Type B pancreatic cell (in vitro differentiated cells): ENCODE measurements around the gene FNDC8. TPM values are rescaled to one million over a fixed set of nuclear protein-coding genes. Genes with fewer than 3 reads are reported as not detected.

ENCODE experiments used
- DNase-seq: peaks from one replicate; pipeline ENCODE4 v3.0.0; 2021; ENCODE audit warnings: mixed read lengths; ENCODE audit not compliant: unreplicated experiment; ENCODE audit errors: extremely low spot score
- H3K27ac Mint-ChIP-seq: 2 replicates; pipeline ENCODE4 v1.8.0; 2021; ENCODE audit warnings: mild to moderate bottlenecking, mixed read lengths
- H3K27me3 Mint-ChIP-seq: 2 replicates; pipeline ENCODE4 v1.8.0; 2021; ENCODE audit warnings: mixed read lengths
- H3K36me3 Mint-ChIP-seq: 2 replicates; pipeline ENCODE4 v1.8.0; 2021; ENCODE audit warnings: mixed read lengths
- H3K4me1 Mint-ChIP-seq: one replicate; pipeline ENCODE4 v1.8.0; 2021; ENCODE audit warnings: mixed read lengths; ENCODE audit not compliant: unreplicated experiment
- H3K4me3 Mint-ChIP-seq: 2 replicates; pipeline ENCODE4 v1.8.0; 2021; ENCODE audit warnings: mild to moderate bottlenecking, mixed read lengths
- H3K9me3 Mint-ChIP-seq: 2 replicates; pipeline ENCODE4 v1.8.0; 2021; ENCODE audit warnings: mixed read lengths
- CTCF ChIP-seq: fragments of 200-600 bp; sonication (generic); conservative IDR thresholded peaks from 2 replicates; pipeline ENCODE4 v1.5.0; 2021; ENCODE audit warnings: antibody characterized with exemption, mild to moderate bottlenecking
- total RNA-seq: library from RNA; stranded (reverse); gene quantifications from 2 replicates; pipeline ENCODE4 v1.2.1, GENCODE V29; 2021; ENCODE audit warnings: low replicate concordance

The FNDC8 gene
- total RNA-seq, 1 donor from 2014 or later, result not detected

- DNase-seq, result no peak
- H3K36me3 Mint-ChIP-seq, result peaks cover 7% of the 10 kb centered on the region
- peak overlapping the region; percentile 43 for H3K27ac Mint-ChIP-seq
- H3K4me1 Mint-ChIP-seq, result peaks cover 21% of the 10 kb centered on the region
- no peaks in the 10 kb centered on the region for H3K9me3 Mint-ChIP-seq
- peaks cover 11% of the 10 kb centered on the region for H3K27me3 Mint-ChIP-seq
- no peak for TF ChIP-seq CTCF
- H3K4me3 Mint-ChIP-seq, result no peak overlapping the region
Observed at GRCh38 chr17:35116845-35117244, 4.6 kb upstream of the FNDC8 start.

DNA sequence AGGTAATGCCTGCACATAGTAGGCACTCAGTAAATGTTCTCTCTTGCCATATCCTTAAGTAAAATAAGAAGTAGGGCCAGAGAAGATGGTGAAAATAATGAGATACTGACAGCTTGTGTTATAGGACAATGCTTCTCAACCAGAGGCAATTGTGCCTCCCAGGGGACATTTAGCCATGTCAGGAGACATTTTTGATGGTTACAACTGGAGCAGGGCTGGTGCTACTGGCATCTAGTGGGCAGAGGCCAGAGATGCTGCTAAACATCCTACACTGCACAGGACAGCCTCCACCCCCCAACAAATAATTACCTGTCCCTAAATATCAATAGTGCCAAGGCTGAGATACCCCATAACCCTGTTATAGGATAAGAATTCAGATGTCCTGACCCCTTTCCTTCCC is 3.4 kb upstream of the FNDC8 start:
- peaks cover 7% of the 10 kb centered on the region for H3K36me3 Mint-ChIP-seq
- H3K4me3 Mint-ChIP-seq, result peak overlapping the region; percentile 66
- H3K27ac Mint-ChIP-seq, result no peak overlapping the region
- peaks cover 16% of the 10 kb centered on the region for H3K27me3 Mint-ChIP-seq
- no peak for DNase-seq
- peaks cover 21% of the 10 kb centered on the region for H3K4me1 Mint-ChIP-seq
- TF ChIP-seq CTCF, result no peak
- H3K9me3 Mint-ChIP-seq, result no peaks in the 10 kb centered on the region

DNA sequence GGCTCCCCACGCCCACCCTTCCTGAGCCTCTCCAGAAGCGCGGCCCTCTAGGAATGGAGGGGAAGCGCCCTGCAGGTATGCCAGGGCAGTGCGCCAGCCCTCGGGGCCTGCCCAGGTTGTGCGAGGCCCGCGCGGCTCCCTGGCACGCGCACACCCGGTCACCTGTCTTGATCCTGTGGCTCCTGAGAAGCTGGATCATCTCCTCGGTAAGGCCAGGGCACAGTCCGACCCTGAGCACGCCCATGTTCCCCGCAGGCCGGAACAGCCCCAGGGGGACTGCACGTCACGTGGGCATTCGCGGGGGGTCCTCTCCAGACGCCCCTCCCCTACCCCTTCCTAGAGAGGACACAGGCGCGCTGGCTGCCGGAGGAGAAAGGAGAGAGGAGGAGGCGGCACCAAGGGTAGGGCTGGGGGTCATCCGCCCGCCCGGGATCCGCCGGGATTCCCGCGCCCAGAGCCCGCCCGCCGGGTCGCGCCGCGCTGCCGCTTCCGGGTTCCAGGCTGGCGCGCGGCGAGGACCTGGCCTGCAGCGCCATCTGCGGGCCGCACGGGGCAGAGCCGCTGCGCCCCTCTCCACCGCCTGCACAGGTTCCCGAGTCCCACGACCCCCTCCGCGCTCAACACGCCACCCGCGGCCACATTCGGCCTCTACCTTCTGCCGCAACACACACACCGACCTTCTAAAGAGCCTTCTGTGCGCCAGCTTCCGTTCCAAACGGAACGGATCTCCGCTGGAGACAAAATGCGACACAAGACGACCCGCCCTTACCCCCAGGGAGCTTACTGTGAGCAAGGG is 1.8 kb upstream of the FNDC8 start, which contains the start of gene RAD51D:
RAD51D (minus strand) TSS at position 491 of the 796 bp plus-strand sequence; CDS start at position 244, 247 bp downstream.
- Mint-ChIP-seq H3K27ac (peak within 1 kb of the TSS; percentile 83), H3K4me3 (peak within 1 kb of the TSS; percentile 96), H3K36me3 (peaks cover 7% of the 10 kb centered on the region), H3K9me3 (no peaks in the 10 kb centered on the region), H3K27me3 (peaks cover 16% of the 10 kb centered on the region), H3K4me1 (peaks cover 21% of the 10 kb centered on the region)
- TF ChIP-seq CTCF, result peak; percentile 98
- peak; percentile 88 for DNase-seq

DNA sequence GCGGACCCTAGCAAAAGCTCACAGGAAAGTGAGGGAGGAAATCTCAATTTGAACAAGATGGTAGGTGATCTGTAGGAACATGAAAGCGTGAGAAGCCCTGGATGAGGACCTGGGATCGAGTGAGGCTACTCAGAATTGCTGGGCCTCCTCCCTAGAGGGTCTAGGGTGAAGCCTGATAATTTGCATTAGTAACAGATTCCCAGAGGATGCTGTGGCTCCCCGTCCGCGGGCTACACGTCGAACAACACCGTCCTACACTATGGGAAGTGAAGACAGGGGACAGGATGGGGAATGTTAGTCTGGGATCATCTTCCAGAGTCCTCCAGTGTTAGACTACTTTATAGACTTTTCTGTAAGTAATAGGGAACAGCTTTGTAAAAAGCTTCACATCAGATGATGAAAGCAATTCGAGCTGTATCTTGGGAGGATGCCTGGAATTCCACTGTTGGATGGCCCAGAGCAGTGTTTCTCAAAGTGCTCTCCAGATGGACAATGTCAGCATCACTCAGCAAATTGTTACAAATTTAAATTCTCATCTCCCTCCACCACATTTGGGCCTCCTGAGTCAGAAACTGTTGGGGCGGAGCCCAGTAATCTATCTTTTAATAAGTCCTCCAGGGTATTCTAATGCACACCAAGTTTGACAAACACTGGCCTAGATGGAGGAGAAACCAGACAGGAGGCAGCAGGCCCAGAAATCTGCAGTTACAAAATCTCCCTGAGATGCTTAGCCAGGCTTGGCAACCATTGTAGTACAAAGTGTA is 6.5 kb downstream of the FNDC8 start:
- DNase-seq, result no peak
- Mint-ChIP-seq H3K36me3 (no peaks in the 10 kb centered on the region), H3K9me3 (no peaks in the 10 kb centered on the region), H3K4me3 (no peak overlapping the region), H3K27me3 (no peaks in the 10 kb centered on the region), H3K27ac (no peak overlapping the region), H3K4me1 (no peaks in the 10 kb centered on the region)
- no peak for TF ChIP-seq CTCF

DNA sequence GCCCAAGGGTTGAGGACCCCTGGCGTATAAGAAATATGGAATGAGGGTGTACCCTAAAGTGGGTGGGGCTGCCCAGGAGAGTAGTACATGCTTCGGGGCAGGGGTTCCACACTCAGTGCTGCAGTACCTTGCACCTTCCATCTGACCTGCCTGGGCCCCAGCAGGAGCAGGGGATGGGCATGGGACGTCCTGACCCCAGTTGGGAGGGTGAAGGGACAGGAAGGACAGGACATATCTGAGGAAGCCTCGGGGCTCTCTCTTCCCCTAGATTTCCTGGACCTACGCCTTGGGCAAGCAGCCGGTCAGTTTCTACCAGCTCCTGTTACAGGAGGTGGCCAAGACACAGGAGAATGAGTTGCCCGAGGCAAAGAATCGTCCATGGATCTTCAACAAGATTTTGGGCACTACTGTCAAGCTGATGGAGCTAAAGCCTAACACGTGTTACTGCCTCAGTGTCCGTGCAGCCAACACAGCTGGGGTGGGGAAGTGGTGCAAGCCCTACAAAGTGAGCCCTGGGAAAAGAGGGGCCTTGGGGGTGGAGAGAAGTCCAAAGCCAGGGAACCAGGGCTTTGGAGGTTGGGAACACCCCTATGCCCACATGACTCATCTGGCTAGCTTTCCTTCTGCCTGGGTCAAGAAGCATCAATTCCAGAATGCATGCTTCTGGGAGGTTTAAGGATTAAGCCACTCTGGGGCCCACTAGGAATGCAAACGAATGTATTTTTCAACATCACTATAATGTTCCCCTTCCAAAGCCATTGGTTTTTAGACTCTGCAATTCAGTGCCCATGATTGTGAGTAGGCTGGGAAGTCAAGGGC is 7.9 kb downstream of the FNDC8 start:
- Mint-ChIP-seq H3K4me3 (no peak overlapping the region), H3K27me3 (no peaks in the 10 kb centered on the region), H3K4me1 (no peaks in the 10 kb centered on the region), H3K36me3 (peaks cover 8% of the 10 kb centered on the region), H3K9me3 (no peaks in the 10 kb centered on the region), H3K27ac (no peak overlapping the region)
- TF ChIP-seq CTCF, result no peak
- DNase-seq, result no peak
